ENCODE results near the gene SLIT3. TPM values are rescaled to one million over a fixed set of nuclear protein-coding genes. Genes with fewer than 3 reads are reported as not detected.

SLIT3 gene
- polyA plus RNA-seq, 1 of the 3 experiments (the other 2 are of a cell fraction), result 119 TPM

GRCh38 chr5:169084775-169085174 is 216.2 kb downstream of the SLIT3 start (continued):
- TF ChIP-seq MAX (IDR thresholded peaks at IDR 0.05; ENCODE audit: low read depth) (no peak), ZBTB33 (IDR thresholded peaks at IDR 0.05; ENCODE audit: borderline replicate concordance, low read depth) (no peak), RFX5 (IDR thresholded peaks at IDR 0.05; ENCODE audit: low read length) (no peak), USF1 (IDR thresholded peaks at IDR 0.05; ENCODE audit: borderline replicate concordance, low read depth) (no peak), ELF1 (IDR thresholded peaks at IDR 0.05) (no peak), IRF3 (IDR thresholded peaks at IDR 0.05; ENCODE audit: low read depth, low read length) (no peak), CHD2 (IDR thresholded peaks at IDR 0.05; ENCODE audit: low read length, partially characterized antibody) (no peak), SIN3A (IDR thresholded peaks at IDR 0.05; ENCODE audit: borderline replicate concordance, low read depth, low read length) (no peak)

GRCh38 chr5:169083394-169084018 is 217.4 kb downstream of the SLIT3 start:
- Histone ChIP-seq H3K4me1 (ENCODE audit: control insufficient read depth in 1 of 2, insufficient read depth in 2 of 2, low read depth in 1 of 2, low read length in 1 of 2) (peaks cover 0 to 39% of the 10 kb centered on the region in 2 experiments; a peak in 2 of 4 replicates), H4K20me1 (ENCODE audit: insufficient read depth) (no peaks in the 10 kb centered on the region), H3K9me3 (no peaks in the 10 kb centered on the region), H3K79me2 (ENCODE audit: insufficient read depth) (no peaks in the 10 kb centered on the region), H3F3A (replicated peaks; ENCODE audit: insufficient read depth) (no peaks in the 10 kb centered on the region), H3K36me3 (replicated peaks in 1 of 2; ENCODE audit: control insufficient read depth in 1 of 2, insufficient read depth in 2 of 2, low read length in 1 of 2) (peaks cover 0 to 2% of the 10 kb centered on the region in 2 experiments), H2AFZ (ENCODE audit: low read depth) (no peak overlapping the region), H3K27ac (ENCODE audit: low read depth in 2 of 2, low read length in 1 of 2) (no peak overlapping the region), H3K9ac (no peak overlapping the region), H3K4me3 (ENCODE audit: low read depth in 2 of 2, low read length in 1 of 2) (no peak overlapping the region), H3K27me3 (ENCODE audit: insufficient read depth) (no peaks in the 10 kb centered on the region), H3K9me2 (no peaks in the 10 kb centered on the region), H3K4me2 (no peak overlapping the region)
- ChIA-PET CTCF (interaction anchor here (1.2 kb wide), 1 partner anchor 9 kb away, joined by 3 read pairs; no protein-coding TSS in a partner anchor), POLR2A (no interaction called here)
- DNase-seq, result no peak
- 91% methylated on average over 5 of the region's 8 CpGs for WGBS (ENCODE audit: low lambda C conversion rate)
- TF ChIP-seq PBX3 (IDR thresholded peaks at IDR 0.05) (no peak), RAD21 (IDR thresholded peaks at IDR 0.05; ENCODE audit: low read length) (no peak), EP300 (IDR thresholded peaks at IDR 0.05; ENCODE audit: borderline replicate concordance in 1 of 2, low read depth in 1 of 2, low read length in 1 of 2) (no peak), ELF1 (IDR thresholded peaks at IDR 0.05) (no peak), NFIC (IDR thresholded peaks at IDR 0.05; ENCODE audit: borderline replicate concordance) (no peak), GABPA (IDR thresholded peaks at IDR 0.05; ENCODE audit: low read depth) (no peak), REST (IDR thresholded peaks at IDR 0.05; ENCODE audit: low read depth, low read length) (no peak), USF1 (IDR thresholded peaks at IDR 0.05; ENCODE audit: borderline replicate concordance, low read depth) (no peak), SMC3 (IDR thresholded peaks at IDR 0.05; ENCODE audit: low read depth, low read length) (no peak), MAX (IDR thresholded peaks at IDR 0.05; ENCODE audit: low read depth) (no peak), RFX5 (IDR thresholded peaks at IDR 0.05; ENCODE audit: low read length) (no peak), USF2 (IDR thresholded peaks at IDR 0.05; ENCODE audit: borderline replicate concordance, low read depth, low read length) (no peak), RCOR1 (IDR thresholded peaks at IDR 0.05; ENCODE audit: low read length) (no peak)

All from SK-N-SH (cell line).